HepG2 (cell line): Measurements from ENCODE around the gene PRKCB. TPM values are rescaled to one million over a fixed set of nuclear protein-coding genes. Genes with fewer than 3 reads are reported as not detected.
A peak's percentile ranks its signal among the peaks of the same experiment; 100 is the strongest.

Experiments
- CTCF ChIP-seq: sonication (generic); formaldehyde crosslinking; IDR thresholded peaks from 2 replicates; pipeline ENCODE4 v1.5.0; 2020; ENCODE audit warnings: mild to moderate bottlenecking, missing genetic modification reagents, moderate library complexity
- EED ChIP-seq: sonication (generic); formaldehyde crosslinking; IDR thresholded peaks from 2 replicates; pipeline ENCODE4 v1.5.0; 2020; ENCODE audit warnings: mild to moderate bottlenecking, missing genetic modification reagents
- HNRNPK ChIP-seq: fragments of 200-400 bp; formaldehyde crosslinking; IDR thresholded peaks from 2 replicates; pipeline ENCODE4 v1.6.1; 2018; ENCODE audit warnings: low read length, low read depth, moderate library complexity, mild to moderate bottlenecking; ENCODE audit not compliant: poor library complexity, severe bottlenecking
- NFE2L1 ChIP-seq: sonication (generic); formaldehyde crosslinking; IDR thresholded peaks from 2 replicates; pipeline ENCODE4 v1.4.0; 2020; ENCODE audit warnings: missing genetic modification reagents, mild to moderate bottlenecking, borderline replicate concordance
- SMAD3 ChIP-seq: sonication (generic); formaldehyde crosslinking; IDR thresholded peaks from 2 replicates; pipeline ENCODE4 v1.4.0; 2020; ENCODE audit warnings: missing genetic modification reagents
- SP1 ChIP-seq, 2 experiments: fragments of 450-650 bp in 1 of 2; sonication (generic) in 1 of 2; formaldehyde crosslinking in 1 of 2; IDR thresholded peaks; 2 replicates each; pipeline versions ENCODE4 v1.4.0 to v1.6.1; 2016 to 2020; ENCODE audit warnings: missing genetic modification reagents in 1 of 2
- TBL1XR1 ChIP-seq: fragments of 150-350 bp; IDR thresholded peaks from 2 replicates; pipeline ENCODE4 v1.6.1; 2014; ENCODE audit warnings: borderline replicate concordance, low read length; ENCODE audit not compliant: partially characterized antibody
- TBX3 ChIP-seq: fragments of 450-650 bp; IDR thresholded peaks from 2 replicates; pipeline ENCODE4 v1.6.1; 2017; ENCODE audit warnings: antibody characterized with exemption, mild to moderate bottlenecking, inconsistent platforms, borderline replicate concordance
- ZNF138 ChIP-seq: sonication (generic); formaldehyde crosslinking; IDR thresholded peaks from 2 replicates; pipeline ENCODE4 v1.5.0; 2020; ENCODE audit warnings: mild to moderate bottlenecking, low read depth, missing genetic modification reagents
- ZNF180 ChIP-seq: sonication (generic); formaldehyde crosslinking; IDR thresholded peaks from 2 replicates; pipeline ENCODE4 v1.4.0; 2020; ENCODE audit warnings: low read depth, missing genetic modification reagents, borderline replicate concordance
- ZNF619 ChIP-seq: sonication (generic); formaldehyde crosslinking; IDR thresholded peaks from 2 replicates; pipeline ENCODE4 v1.4.0; 2020; ENCODE audit warnings: mild to moderate bottlenecking, missing genetic modification reagents
- ZNF674 ChIP-seq: sonication (generic); formaldehyde crosslinking; IDR thresholded peaks from 2 replicates; pipeline ENCODE4 v1.5.0; 2020; ENCODE audit warnings: low read depth, mild to moderate bottlenecking, missing genetic modification reagents
- ZNF790 ChIP-seq: sonication (generic); formaldehyde crosslinking; IDR thresholded peaks from 2 replicates; pipeline ENCODE4 v1.8.0; 2022; ENCODE audit warnings: missing genetic modification reagents, mild to moderate bottlenecking, borderline replicate concordance
- ZNF850 ChIP-seq: sonication (generic); formaldehyde crosslinking; conservative IDR thresholded peaks from 2 replicates; pipeline ENCODE4 v1.9.0; 2021; ENCODE audit warnings: mild to moderate bottlenecking, missing genetic modification reagents
- ZSCAN9 ChIP-seq: IDR thresholded peaks from 2 replicates; pipeline ENCODE4 v1.6.1; 2016; ENCODE audit warnings: borderline replicate concordance
- polyA plus RNA-seq, 8 experiments: library from polyadenylated mRNA; depleted of rRNA in 3 of 8; stranded (reverse) in 7 of 8; unstranded in 1 of 8; fragments of >200 nt; fragmentation: Illumina TruSeq in 4 of 8; extraction: Trizol in 4 of 8; gene quantifications; 2 replicates each; pipeline versions ENCODE4 v1.2.1 to v1.2.3, GENCODE V29; 2011 to 2016; ENCODE audit warnings: low read depth in 4 of 8, missing spikeins in 1 of 8, mixed read lengths in 1 of 8; ENCODE audit not compliant: insufficient read depth in 1 of 8
- total RNA-seq, 5 experiments: library from RNA; depleted of rRNA; stranded (reverse); fragments of >200 nt; fragmentation: Illumina TruSeq; extraction: Trizol; gene quantifications; 2 replicates each; pipeline ENCODE4 v1.2.3, GENCODE V29; 2016; ENCODE audit warnings: low read depth in 1 of 5
- TF ChIP-seq, protein P1 (sequence below), 2 experiments: fragments of 450-650 bp in 1 of 2; sonication (generic) in 1 of 2; formaldehyde crosslinking; IDR thresholded peaks; 2 replicates each; pipeline versions ENCODE4 v1.5.0 to v1.8.0; 2020 to 2022; ENCODE audit warnings: mild to moderate bottlenecking in 1 of 2, missing genetic modification reagents in 1 of 2
- TF ChIP-seq, protein P2 (sequence below), 2 experiments: sonication (generic) in 1 of 2; formaldehyde crosslinking in 1 of 2; IDR thresholded peaks; 2 replicates each; pipeline versions ENCODE4 v1.4.0 to v1.6.1; 2018 to 2020; ENCODE audit warnings: missing genetic modification reagents in 2 of 2, borderline replicate concordance in 1 of 2, low read depth in 1 of 2, mild to moderate bottlenecking in 1 of 2, missing biosample characterization in 1 of 2
- TF ChIP-seq, protein P3 (sequence below): sonication (generic); formaldehyde crosslinking; IDR thresholded peaks from 2 replicates; pipeline ENCODE4 v1.9.0; 2022; ENCODE audit warnings: missing genetic modification reagents, mild to moderate bottlenecking, borderline replicate concordance
- TF ChIP-seq, protein P4 (sequence below): sonication (generic); formaldehyde crosslinking; IDR thresholded peaks from 2 replicates; pipeline ENCODE4 v1.5.1; 2020; ENCODE audit warnings: mild to moderate bottlenecking, missing genetic modification reagents, moderate library complexity

The PRKCB gene
- total and polyA plus RNA-seq, 2 of the 13 experiments (the other 11 are each of a cell fraction or from before 2014, with no cell fraction given), result 0.01 TPM; not detected in 1

GRCh38 chr16:24036614-24037013 is 200.8 kb downstream of the PRKCB start (continued):
- no peak for TF ChIP-seq HNRNPK
- TF ChIP-seq CTCF (CRISPR knock-in tag), result peak; percentile 92
- TF ChIP-seq ZNF674 (CRISPR knock-in tag), result no peak
- no peak for TF ChIP-seq EED (CRISPR knock-in tag)
- TF ChIP-seq NFE2L1 (CRISPR knock-in tag), result no peak
- TF ChIP-seq ZNF619 (CRISPR knock-in tag), result no peak
- TF ChIP-seq ZNF790 (CRISPR knock-in tag), result no peak
- TF ChIP-seq, protein P1, sequence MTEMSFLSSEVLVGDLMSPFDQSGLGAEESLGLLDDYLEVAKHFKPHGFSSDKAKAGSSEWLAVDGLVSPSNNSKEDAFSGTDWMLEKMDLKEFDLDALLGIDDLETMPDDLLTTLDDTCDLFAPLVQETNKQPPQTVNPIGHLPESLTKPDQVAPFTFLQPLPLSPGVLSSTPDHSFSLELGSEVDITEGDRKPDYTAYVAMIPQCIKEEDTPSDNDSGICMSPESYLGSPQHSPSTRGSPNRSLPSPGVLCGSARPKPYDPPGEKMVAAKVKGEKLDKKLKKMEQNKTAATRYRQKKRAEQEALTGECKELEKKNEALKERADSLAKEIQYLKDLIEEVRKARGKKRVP (CRISPR knock-in tag; IDR thresholded peaks at IDR 0.05), result no peak
- TF ChIP-seq, protein P2, sequence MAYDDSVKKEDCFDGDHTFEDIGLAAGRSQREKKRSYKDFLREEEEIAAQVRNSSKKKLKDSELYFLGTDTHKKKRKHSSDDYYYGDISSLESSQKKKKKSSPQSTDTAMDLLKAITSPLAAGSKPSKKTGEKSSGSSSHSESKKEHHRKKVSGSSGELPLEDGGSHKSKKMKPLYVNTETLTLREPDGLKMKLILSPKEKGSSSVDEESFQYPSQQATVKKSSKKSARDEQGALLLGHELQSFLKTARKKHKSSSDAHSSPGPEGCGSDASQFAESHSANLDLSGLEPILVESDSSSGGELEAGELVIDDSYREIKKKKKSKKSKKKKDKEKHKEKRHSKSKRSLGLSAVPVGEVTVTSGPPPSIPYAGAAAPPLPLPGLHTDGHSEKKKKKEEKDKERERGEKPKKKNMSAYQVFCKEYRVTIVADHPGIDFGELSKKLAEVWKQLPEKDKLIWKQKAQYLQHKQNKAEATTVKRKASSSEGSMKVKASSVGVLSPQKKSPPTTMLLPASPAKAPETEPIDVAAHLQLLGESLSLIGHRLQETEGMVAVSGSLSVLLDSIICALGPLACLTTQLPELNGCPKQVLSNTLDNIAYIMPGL (CRISPR knock-in tag; IDR thresholded peaks at IDR 0.05; ENCODE audit: borderline replicate concordance in 1 of 2, low read depth in 1 of 2), result 0 out of 4 replicates have a peak, but pooled peaks of 1 of the 2 experiments have one; percentile 45
- TF ChIP-seq ZNF180 (CRISPR knock-in tag), result no peak
- TF ChIP-seq TBX3, result no peak
- TF ChIP-seq, protein P3, sequence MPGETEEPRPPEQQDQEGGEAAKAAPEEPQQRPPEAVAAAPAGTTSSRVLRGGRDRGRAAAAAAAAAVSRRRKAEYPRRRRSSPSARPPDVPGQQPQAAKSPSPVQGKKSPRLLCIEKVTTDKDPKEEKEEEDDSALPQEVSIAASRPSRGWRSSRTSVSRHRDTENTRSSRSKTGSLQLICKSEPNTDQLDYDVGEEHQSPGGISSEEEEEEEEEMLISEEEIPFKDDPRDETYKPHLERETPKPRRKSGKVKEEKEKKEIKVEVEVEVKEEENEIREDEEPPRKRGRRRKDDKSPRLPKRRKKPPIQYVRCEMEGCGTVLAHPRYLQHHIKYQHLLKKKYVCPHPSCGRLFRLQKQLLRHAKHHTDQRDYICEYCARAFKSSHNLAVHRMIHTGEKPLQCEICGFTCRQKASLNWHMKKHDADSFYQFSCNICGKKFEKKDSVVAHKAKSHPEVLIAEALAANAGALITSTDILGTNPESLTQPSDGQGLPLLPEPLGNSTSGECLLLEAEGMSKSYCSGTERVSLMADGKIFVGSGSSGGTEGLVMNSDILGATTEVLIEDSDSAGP (CRISPR knock-in tag), result no peak
- TF ChIP-seq TBL1XR1, result no peak
- TF ChIP-seq, protein P4, sequence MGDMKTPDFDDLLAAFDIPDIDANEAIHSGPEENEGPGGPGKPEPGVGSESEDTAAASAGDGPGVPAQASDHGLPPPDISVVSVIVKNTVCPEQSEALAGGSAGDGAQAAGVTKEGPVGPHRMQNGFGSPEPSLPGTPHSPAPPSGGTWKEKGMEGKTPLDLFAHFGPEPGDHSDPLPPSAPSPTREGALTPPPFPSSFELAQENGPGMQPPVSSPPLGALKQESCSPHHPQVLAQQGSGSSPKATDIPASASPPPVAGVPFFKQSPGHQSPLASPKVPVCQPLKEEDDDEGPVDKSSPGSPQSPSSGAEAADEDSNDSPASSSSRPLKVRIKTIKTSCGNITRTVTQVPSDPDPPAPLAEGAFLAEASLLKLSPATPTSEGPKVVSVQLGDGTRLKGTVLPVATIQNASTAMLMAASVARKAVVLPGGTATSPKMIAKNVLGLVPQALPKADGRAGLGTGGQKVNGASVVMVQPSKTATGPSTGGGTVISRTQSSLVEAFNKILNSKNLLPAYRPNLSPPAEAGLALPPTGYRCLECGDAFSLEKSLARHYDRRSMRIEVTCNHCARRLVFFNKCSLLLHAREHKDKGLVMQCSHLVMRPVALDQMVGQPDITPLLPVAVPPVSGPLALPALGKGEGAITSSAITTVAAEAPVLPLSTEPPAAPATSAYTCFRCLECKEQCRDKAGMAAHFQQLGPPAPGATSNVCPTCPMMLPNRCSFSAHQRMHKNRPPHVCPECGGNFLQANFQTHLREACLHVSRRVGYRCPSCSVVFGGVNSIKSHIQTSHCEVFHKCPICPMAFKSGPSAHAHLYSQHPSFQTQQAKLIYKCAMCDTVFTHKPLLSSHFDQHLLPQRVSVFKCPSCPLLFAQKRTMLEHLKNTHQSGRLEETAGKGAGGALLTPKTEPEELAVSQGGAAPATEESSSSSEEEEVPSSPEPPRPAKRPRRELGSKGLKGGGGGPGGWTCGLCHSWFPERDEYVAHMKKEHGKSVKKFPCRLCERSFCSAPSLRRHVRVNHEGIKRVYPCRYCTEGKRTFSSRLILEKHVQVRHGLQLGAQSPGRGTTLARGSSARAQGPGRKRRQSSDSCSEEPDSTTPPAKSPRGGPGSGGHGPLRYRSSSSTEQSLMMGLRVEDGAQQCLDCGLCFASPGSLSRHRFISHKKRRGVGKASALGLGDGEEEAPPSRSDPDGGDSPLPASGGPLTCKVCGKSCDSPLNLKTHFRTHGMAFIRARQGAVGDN (CRISPR knock-in tag), result no peak
- 0 out of 2 replicates have a peak, but pooled peaks have one; percentile 45 for TF ChIP-seq SMAD3 (CRISPR knock-in tag)
- no peak for TF ChIP-seq ZNF138 (CRISPR knock-in tag)
- 0 out of 2 replicates have a peak, but pooled peaks have one; percentile 36 for TF ChIP-seq ZSCAN9 (CRISPR knock-in tag)
- no peak for TF ChIP-seq SP1 (IDR thresholded peaks at IDR 0.05)
- no peak for TF ChIP-seq SP1 (CRISPR knock-in tag; IDR thresholded peaks at IDR 0.05)
- no peak for TF ChIP-seq ZNF850
